Measurements from ENCODE around the gene FAM170B. TPM values are rescaled to one million over a fixed set of nuclear protein-coding genes. Genes with fewer than 3 reads are reported as not detected.

The FAM170B gene
- total RNA-seq, 1 donor from 2014 or later = not detected

GRCh38 chr10:49153971-49154370, 20.1 kb upstream of the FAM170B start:
- intact Hi-C loops (cut with micrococcal nuclease) = no loop called here

GRCh38 chr10:49153115-49153514, 19.3 kb upstream of the FAM170B start:
- intact Hi-C loops (cut with micrococcal nuclease) = no loop called here

GRCh38 chr10:49152663-49153062, 18.8 kb upstream of the FAM170B start:
- intact Hi-C loops (cut with micrococcal nuclease) = no loop called here

- intact Hi-C loops (cut with micrococcal nuclease) = no loop called here
These were observed 18.2 kb upstream of the FAM170B start for GRCh38 chr10:49152037-49152436.

- intact Hi-C loops (cut with micrococcal nuclease) = no loop called here
These were observed 17.7 kb upstream of the FAM170B start for GRCh38 chr10:49151481-49151880.

- intact Hi-C loops (cut with micrococcal nuclease) = no loop called here
These were observed 17.2 kb upstream of the FAM170B start for GRCh38 chr10:49151025-49151445.

- intact Hi-C loops (cut with micrococcal nuclease) = no loop called here
These were observed 16.6 kb upstream of the FAM170B start for GRCh38 chr10:49150426-49150825.

- intact Hi-C loops (cut with micrococcal nuclease) = no loop called here
These were observed 16.1 kb upstream of the FAM170B start for GRCh38 chr10:49149881-49150280.

GRCh38 chr10:49144058-49144720, 10.4 kb upstream of the FAM170B start:
- intact Hi-C loops (cut with micrococcal nuclease) = no loop called here

- intact Hi-C loops (cut with micrococcal nuclease) = no loop called here
These were observed 9.4 kb upstream of the FAM170B start for GRCh38 chr10:49143249-49143648.

GRCh38 chr10:49141541-49142332, 7.9 kb upstream of the FAM170B start:
- intact Hi-C loops (cut with micrococcal nuclease) = no loop called here

- intact Hi-C loops (cut with micrococcal nuclease) = no loop called here
These were observed 6.7 kb upstream of the FAM170B start for GRCh38 chr10:49140304-49141177.

GRCh38 chr10:49139846-49140195, 6.0 kb upstream of the FAM170B start:
- intact Hi-C loops (cut with micrococcal nuclease) = no loop called here

GRCh38 chr10:49139028-49139845, 5.4 kb upstream of the FAM170B start:
- intact Hi-C loops (cut with micrococcal nuclease) = no loop called here

- intact Hi-C loops (cut with micrococcal nuclease) = no loop called here
These were observed 4.6 kb upstream of the FAM170B start for GRCh38 chr10:49138361-49138891.

- intact Hi-C loops (cut with micrococcal nuclease) = no loop called here
These were observed 2.7 kb upstream of the FAM170B start for GRCh38 chr10:49136525-49136924.

- intact Hi-C loops (cut with micrococcal nuclease) = no loop called here
These were observed 1.9 kb upstream of the FAM170B start for GRCh38 chr10:49135575-49136313.

- intact Hi-C loops (cut with micrococcal nuclease) = no loop called here
These were observed 506 bp upstream of the FAM170B start for GRCh38 chr10:49134327-49134726.

- intact Hi-C loops (cut with micrococcal nuclease) = no loop called here
These were observed 1.5 kb downstream of the FAM170B start for GRCh38 chr10:49132362-49132737.
